ENCODE data around the gene OTOG. TPM values are rescaled to one million over a fixed set of nuclear protein-coding genes. Genes with fewer than 3 reads are reported as not detected.

OTOG gene
- total and polyA plus RNA-seq, 4 experiments from 2014 or later, result not detected

DNA sequence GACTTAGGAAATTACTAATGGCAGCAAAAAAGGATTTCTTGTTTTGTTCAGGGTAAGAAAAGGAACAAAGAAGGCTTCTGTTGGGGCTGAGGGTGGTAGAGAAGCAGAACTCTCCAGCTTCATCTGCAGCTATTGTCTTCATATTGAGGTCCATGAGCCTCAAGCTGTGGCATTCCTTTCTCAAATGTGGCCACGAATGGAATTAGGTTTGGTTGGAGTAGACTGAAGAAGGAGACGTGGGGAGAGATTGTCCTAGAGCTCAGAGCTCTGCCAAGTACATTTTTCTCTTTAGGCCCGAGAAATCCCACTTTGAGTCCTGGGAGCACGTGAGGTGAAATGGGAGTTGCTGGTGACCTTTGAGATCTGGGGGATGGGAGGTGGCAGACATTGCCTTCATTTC is 146.5 kb downstream of the OTOG start:
- no peak overlapping the region for H3K4me3 Mint-ChIP-seq
- H3K9me3 Mint-ChIP-seq, result peaks cover 0 to 1% (median 0%) of the 10 kb centered on the region in 8 donors
- Histone ChIP-seq H3K4me3 (ENCODE audit: low read length in 2 of 2) (no peak overlapping the region), H3K27me3 (ENCODE audit: insufficient read depth, low read length) (peaks cover 6% of the 10 kb centered on the region), H3K4me1 (ENCODE audit: insufficient read depth, low read length) (no peaks in the 10 kb centered on the region), H3K27ac (ENCODE audit: low read depth, low read length) (no peak overlapping the region), H3K36me3 (ENCODE audit: insufficient read depth, low read length) (no peaks in the 10 kb centered on the region), H3K9me3 (ENCODE audit: control insufficient read depth in 1 of 2, low read length in 2 of 2) (no peaks in the 10 kb centered on the region)
- peaks cover 0 to 2% of the 10 kb centered on the region in 2 donors for H3K36me3 Mint-ChIP-seq
- no peak overlapping the region for H3K27ac Mint-ChIP-seq
- ChIA-PET CTCF (ENCODE audit: partially characterized antibody) (no interaction called here), POLR2A (ENCODE audit: partially characterized antibody) (no interaction called here)
- H3K4me1 Mint-ChIP-seq, result no peaks in the 10 kb centered on the region
- no peak for DNase-seq
- H3K27me3 Mint-ChIP-seq, result peaks cover 18 to 31% of the 10 kb centered on the region in 2 donors
- intact Hi-C loops (cut with micrococcal nuclease), result no loop called here

DNA sequence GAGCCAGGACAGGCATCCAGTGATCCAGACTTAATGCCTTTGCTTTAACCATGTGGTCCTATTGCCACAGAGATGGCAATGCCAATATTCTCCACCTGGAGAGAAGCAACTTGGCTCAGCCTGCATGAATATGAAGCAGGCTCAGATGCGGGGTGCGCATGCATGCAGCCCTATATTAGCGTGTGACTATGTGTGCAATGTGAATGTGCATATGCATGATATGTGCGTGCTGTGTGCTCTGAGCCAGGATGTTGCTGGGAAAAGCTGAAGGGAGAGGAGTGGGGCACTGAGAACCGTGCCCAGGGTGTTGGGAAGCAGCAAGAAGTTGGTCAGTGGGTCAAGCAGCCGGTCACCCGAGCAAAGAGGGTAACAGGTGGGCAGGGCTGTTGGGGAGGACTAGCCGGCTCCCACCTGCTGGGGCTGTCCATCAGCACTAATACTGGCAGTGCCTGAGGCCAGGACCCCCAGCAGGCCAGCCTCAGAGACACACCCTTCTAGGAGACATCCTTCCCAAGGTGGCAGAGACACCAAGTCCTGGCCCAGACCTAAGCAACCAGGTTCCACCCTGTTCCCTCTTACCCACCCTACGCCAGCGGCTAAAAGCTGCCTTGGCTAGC is 147.5 kb downstream of the OTOG start:
- CTCF ChIA-PET (ENCODE audit: partially characterized antibody), result interaction anchor here (1.4 kb wide), 1 partner anchor 36 kb away, joined by 3 read pairs; no protein-coding TSS in a partner anchor
- intact Hi-C loops (cut with micrococcal nuclease), result no loop called here
- Histone ChIP-seq H3K27ac (ENCODE audit: low read depth, low read length) (no peak overlapping the region), H3K4me1 (ENCODE audit: insufficient read depth, low read length) (no peaks in the 10 kb centered on the region), H3K4me3 (ENCODE audit: low read length in 2 of 2) (no peak overlapping the region), H3K27me3 (ENCODE audit: insufficient read depth, low read length) (peaks cover 6% of the 10 kb centered on the region), H3K9me3 (ENCODE audit: control insufficient read depth in 1 of 2, low read length in 2 of 2) (no peaks in the 10 kb centered on the region), H3K36me3 (ENCODE audit: insufficient read depth, low read length) (no peaks in the 10 kb centered on the region)
- Mint-ChIP-seq H3K27me3 (peaks cover 22 to 31% of the 10 kb centered on the region in 2 donors), H3K4me3 (no peak overlapping the region), H3K27ac (no peak overlapping the region), H3K36me3 (peaks cover 0 to 2% of the 10 kb centered on the region in 2 donors), H3K4me1 (no peaks in the 10 kb centered on the region), H3K9me3 (peaks cover 0 to 1% (median 0%) of the 10 kb centered on the region in 8 donors)
- POLR2A ChIA-PET (ENCODE audit: partially characterized antibody), result no interaction called here
- no peak for DNase-seq

DNA sequence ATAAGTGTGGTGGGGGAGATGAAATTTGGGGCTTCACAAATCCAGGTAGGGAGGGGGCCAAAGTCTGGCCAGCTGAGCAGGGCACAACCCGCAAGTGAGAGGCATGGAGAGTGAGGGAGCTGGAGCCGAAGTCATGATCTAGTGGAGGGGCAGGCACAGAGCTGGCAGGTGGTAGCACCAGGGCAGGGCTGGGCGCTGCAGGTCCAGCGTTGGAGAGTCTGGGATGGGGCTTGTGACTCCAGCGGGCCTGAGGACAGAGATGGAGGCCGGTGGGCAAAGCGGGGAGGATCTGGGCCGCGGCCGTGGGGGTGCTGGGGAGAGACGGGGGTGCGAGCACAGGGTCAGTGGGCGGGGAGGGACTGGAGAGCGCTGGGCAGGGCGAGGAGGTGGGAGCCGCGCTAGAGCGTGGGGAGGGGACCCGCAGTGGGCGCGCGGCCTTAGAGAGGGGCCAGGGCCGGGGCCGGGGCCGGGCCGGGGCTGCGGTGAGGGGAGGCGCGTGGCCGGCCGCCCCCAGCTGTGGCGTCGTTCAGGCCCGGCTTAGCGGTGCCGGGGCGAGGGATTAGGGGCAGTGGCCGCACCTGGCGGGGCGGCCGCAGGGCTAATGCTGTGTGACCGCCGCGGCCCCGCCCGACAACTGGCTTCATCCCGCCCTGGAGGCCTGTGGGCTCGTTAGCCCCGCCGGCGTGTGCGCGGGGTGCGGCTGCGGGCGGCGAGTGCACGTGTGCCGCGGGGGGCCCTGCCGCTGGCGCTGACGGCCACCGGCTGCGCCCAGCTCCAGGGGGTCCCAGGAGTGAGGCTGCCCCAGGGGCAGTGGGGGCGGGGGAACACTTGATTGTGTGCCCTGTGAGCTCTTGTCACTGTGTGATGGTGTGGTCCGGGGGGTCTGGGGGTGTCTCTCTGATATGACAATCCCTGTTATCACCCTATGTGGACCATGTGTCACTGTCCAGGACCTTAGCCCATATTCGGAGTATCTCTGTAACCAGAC is 148.7 kb downstream of the OTOG start:
- H3K36me3 ChIP-seq (ENCODE audit: insufficient read depth, low read length), result no peaks in the 10 kb centered on the region
- ChIA-PET POLR2A (ENCODE audit: partially characterized antibody) (no interaction called here), CTCF (ENCODE audit: partially characterized antibody) (interaction anchor here (1.4 kb wide), 1 partner anchor 35 kb away, joined by 3 read pairs; no protein-coding TSS in a partner anchor)
- no peak for DNase-seq
- H3K27me3 ChIP-seq (ENCODE audit: insufficient read depth, low read length), result peaks cover 6% of the 10 kb centered on the region
- peaks cover 0 to 2% of the 10 kb centered on the region in 2 donors for H3K36me3 Mint-ChIP-seq
- H3K4me3 Mint-ChIP-seq, result no peak overlapping the region
- no peaks in the 10 kb centered on the region for H3K4me1 Mint-ChIP-seq
- peaks cover 22 to 31% of the 10 kb centered on the region in 2 donors for H3K27me3 Mint-ChIP-seq
- H3K9me3 ChIP-seq (ENCODE audit: control insufficient read depth in 1 of 2, low read length in 2 of 2), result no peaks in the 10 kb centered on the region
- no peak overlapping the region for H3K27ac Mint-ChIP-seq
- intact Hi-C loops (cut with micrococcal nuclease), result no loop called here
- H3K9me3 Mint-ChIP-seq, result peaks cover 0 to 1% (median 0%) of the 10 kb centered on the region in 8 donors
- H3K27ac ChIP-seq (ENCODE audit: low read depth, low read length), result no peak overlapping the region
- no peaks in the 10 kb centered on the region for H3K4me1 ChIP-seq (ENCODE audit: insufficient read depth, low read length)
- H3K4me3 ChIP-seq (ENCODE audit: low read length in 2 of 2), result no peak overlapping the region

DNA sequence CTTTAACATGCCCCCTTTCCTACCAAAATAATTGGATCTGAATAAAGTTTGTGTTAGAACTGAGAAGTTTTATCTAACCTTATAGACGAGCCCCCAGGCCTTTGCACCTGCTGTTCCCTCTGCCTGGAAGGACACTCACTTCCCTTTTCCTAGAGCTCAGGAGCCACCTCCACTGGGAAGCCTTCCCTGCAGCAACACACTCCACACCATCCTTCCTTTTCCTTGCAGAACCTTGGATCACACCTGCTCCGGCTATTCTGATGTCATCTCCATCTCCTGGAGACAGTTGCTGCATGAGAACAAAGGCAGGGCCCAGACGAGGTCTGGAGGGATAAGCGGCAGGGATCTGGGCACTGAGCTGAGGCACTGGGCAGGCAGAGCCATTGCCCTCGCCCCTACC is 149.7 kb downstream of the OTOG start:
- peaks cover 23 to 28% of the 10 kb centered on the region in 2 donors for H3K27me3 Mint-ChIP-seq
- intact Hi-C loops (cut with micrococcal nuclease), result no loop called here
- DNase-seq, result no peak
- Histone ChIP-seq H3K36me3 (ENCODE audit: insufficient read depth, low read length) (no peaks in the 10 kb centered on the region), H3K4me1 (ENCODE audit: insufficient read depth, low read length) (no peaks in the 10 kb centered on the region), H3K27me3 (ENCODE audit: insufficient read depth, low read length) (peaks cover 6% of the 10 kb centered on the region), H3K9me3 (ENCODE audit: control insufficient read depth in 1 of 2, low read length in 2 of 2) (no peaks in the 10 kb centered on the region), H3K27ac (ENCODE audit: low read depth, low read length) (no peak overlapping the region), H3K4me3 (ENCODE audit: low read length in 2 of 2) (no peak overlapping the region)
- peaks cover 0 to 2% of the 10 kb centered on the region in 2 donors for H3K36me3 Mint-ChIP-seq
- POLR2A ChIA-PET (ENCODE audit: partially characterized antibody), result no interaction called here
- no peak overlapping the region for H3K4me3 Mint-ChIP-seq
- no peak overlapping the region for H3K27ac Mint-ChIP-seq
- CTCF ChIA-PET (ENCODE audit: partially characterized antibody), result no interaction called here
- H3K4me1 Mint-ChIP-seq, result no peaks in the 10 kb centered on the region
- H3K9me3 Mint-ChIP-seq, result peaks cover 0 to 1% (median 0%) of the 10 kb centered on the region in 8 donors

Other genes with a start within 250 kb of the OTOG start
- gene NCR3LG1, start 195.5 kb upstream of the OTOG start, total RNA-seq, result 1 to 10 TPM; 3.1 to 3.4 TPM
- under 1 TPM in 1 of 2 donors, not detected in 1; 0.30 TPM for gene NCR3LG1, start 195.5 kb upstream of the OTOG start, polyA plus RNA-seq
- not detected for gene KCNJ11, start 158.6 kb upstream of the OTOG start, total RNA-seq
- gene KCNJ11, start 158.6 kb upstream of the OTOG start, polyA plus RNA-seq, result under 1 TPM in 1 of 2 donors, not detected in 1; 0.24 TPM
- gene ABCC8, start 70.4 kb upstream of the OTOG start, total RNA-seq, result not detected
- gene ABCC8, start 70.4 kb upstream of the OTOG start, polyA plus RNA-seq, result not detected
- not detected for gene USH1C, start 2.8 kb upstream of the OTOG start, total RNA-seq
- gene USH1C, start 2.8 kb upstream of the OTOG start, polyA plus RNA-seq, result not detected
- gene MYOD1, start 172.3 kb downstream of the OTOG start, total RNA-seq, result not detected
- not detected for gene MYOD1, start 172.3 kb downstream of the OTOG start, polyA plus RNA-seq
- not detected for gene KCNC1, start 187.5 kb downstream of the OTOG start, total RNA-seq
- under 1 TPM in 1 of 2 donors, not detected in 1; 0.23 TPM for gene KCNC1, start 187.5 kb downstream of the OTOG start, polyA plus RNA-seq

All from CD4-positive, alpha-beta memory T cell (primary cell).